HG03460 (cell line): ENCODE data around the gene PRKCA.
"Not testable (repeated sequence)": the region's sequence is repeated elsewhere in the genome, so short reads cannot be mapped to it uniquely, and the experiment has no call there.

Experiments used
- ATAC-seq: cut with Tn5 transposase; IDR thresholded peaks from one replicate; pipeline ENCODE4 v1.9.1; 2021; ENCODE audit not compliant: unreplicated experiment

The PRKCA gene

GRCh38 chr17:66322764-66323163 lies 20.4 kb downstream of the PRKCA start:
- ATAC-seq: no peak

- ATAC-seq: not testable (repeated sequence)
These were observed 22.1 kb downstream of the PRKCA start for GRCh38 chr17:66324381-66325004.

GRCh38 chr17:66326476-66327047 lies 24.1 kb downstream of the PRKCA start:
- ATAC-seq: no peak

GRCh38 chr17:66330646-66331037 lies 28.2 kb downstream of the PRKCA start:
- no peak for ATAC-seq

GRCh38 chr17:66331038-66331816 lies 28.8 kb downstream of the PRKCA start:
- no peak for ATAC-seq

GRCh38 chr17:66335797-66336196 lies 33.4 kb downstream of the PRKCA start:
- no peak for ATAC-seq

GRCh38 chr17:66337268-66337667 lies 34.9 kb downstream of the PRKCA start:
- ATAC-seq: no peak

- ATAC-seq: no peak
These were observed 35.6 kb downstream of the PRKCA start for GRCh38 chr17:66337866-66338485.

- no peak for ATAC-seq
These were observed 36.5 kb downstream of the PRKCA start for GRCh38 chr17:66338937-66339336.

GRCh38 chr17:66339561-66339960 lies 37.1 kb downstream of the PRKCA start:
- no peak for ATAC-seq

GRCh38 chr17:66340720-66341119 lies 38.3 kb downstream of the PRKCA start:
- ATAC-seq: no peak

- no peak for ATAC-seq
These were observed 39.0 kb downstream of the PRKCA start for GRCh38 chr17:66341462-66341861.

- ATAC-seq: not testable (repeated sequence)
These were observed 39.9 kb downstream of the PRKCA start for GRCh38 chr17:66342263-66342662.

- no peak for ATAC-seq
These were observed 41.2 kb downstream of the PRKCA start for GRCh38 chr17:66343531-66344078.

GRCh38 chr17:66344473-66344872 lies 42.1 kb downstream of the PRKCA start:
- ATAC-seq: no peak

- no peak for ATAC-seq
These were observed 42.9 kb downstream of the PRKCA start for GRCh38 chr17:66345264-66345663.

GRCh38 chr17:66345949-66346638 lies 43.7 kb downstream of the PRKCA start:
- not testable (repeated sequence) for ATAC-seq

- ATAC-seq: no peak
These were observed 45.5 kb downstream of the PRKCA start for GRCh38 chr17:66347661-66348514.

GRCh38 chr17:66348584-66349165 lies 46.3 kb downstream of the PRKCA start:
- ATAC-seq: no peak
